ENCODE results near the gene EID3. TPM values are rescaled to one million over a fixed set of nuclear protein-coding genes. Genes with fewer than 3 reads are reported as not detected.
"Not testable (repeated sequence)": the region's sequence is repeated elsewhere in the genome, so short reads cannot be mapped to it uniquely, and the experiment has no call there.

The EID3 gene
- total RNA-seq, 1 donor from 2014 or later, result 6.2 TPM

GRCh38 chr12:104291867-104292524, 11.5 kb upstream of the EID3 start:
- ATAC-seq (ENCODE audit: low read depth) (no peak), DNase-seq (no peak)
- Mint-ChIP-seq H3K36me3 (ENCODE audit: low read depth) (peaks cover 55% of the 10 kb centered on the region), H3K27ac (no peak overlapping the region), H3K4me3 (no peak overlapping the region), H3K4me1 (peaks cover 32% of the 10 kb centered on the region), H3K27me3 (no peaks in the 10 kb centered on the region), H3K9me3 (no peaks in the 10 kb centered on the region)
- POLR2A ChIA-PET, result interaction anchor here (0.6 to 1.2 kb wide), 2 partner anchors 11 to 390 kb away, joined by 3 read pairs; partner anchors contain the start of gene EID3
- intact Hi-C loops (cut with micrococcal nuclease), result no loop called here
- CTCF ChIA-PET, result interaction anchor here (1.3 kb wide), 1 partner anchor 76 kb away, joined by 3 read pairs; the partner anchor contains the start of gene TXNRD1
- no peak for TF ChIP-seq CTCF (IDR thresholded peaks at IDR 0.05)

- no peak overlapping the region for H3K4me3 Mint-ChIP-seq
Measured at GRCh38 chr12:104292872-104293794, 10.4 kb upstream of the EID3 start.

GRCh38 chr12:104294158-104294859, 9.2 kb upstream of the EID3 start:
- H3K9me3 Mint-ChIP-seq; ATAC-seq (ENCODE audit: low read depth); H3K4me3 Mint-ChIP-seq; H3K27ac Mint-ChIP-seq; intact Hi-C loops (cut with micrococcal nuclease); H3K27me3 Mint-ChIP-seq; H3K4me1 Mint-ChIP-seq; DNase-seq: not testable (repeated sequence)
- H3K36me3 Mint-ChIP-seq (ENCODE audit: low read depth), result peaks cover 61% of the 10 kb centered on the region
- CTCF ChIA-PET, result interaction anchor here (1.0 kb wide), 1 partner anchor 10 kb away, joined by 3 read pairs; the partner anchor contains the start of gene EID3
- POLR2A ChIA-PET, result interaction anchor here (1.9 kb wide), 1 partner anchor 7 kb away, joined by 9 read pairs; no protein-coding TSS in a partner anchor

More at GRCh38 chr12:104292872-104293794, 10.4 kb upstream of the EID3 start:
- intact Hi-C loops (cut with micrococcal nuclease), result no loop called here
- DNase-seq, result no peak
- H3K27me3 Mint-ChIP-seq, result no peaks in the 10 kb centered on the region
- CTCF ChIA-PET, result interaction anchor here (0.6 kb wide), 1 partner anchor 77 kb away, joined by 4 read pairs; the partner anchor contains the start of gene TXNRD1
- H3K36me3 Mint-ChIP-seq (ENCODE audit: low read depth), result peaks cover 59% of the 10 kb centered on the region
- peaks cover 21% of the 10 kb centered on the region for H3K4me1 Mint-ChIP-seq
- POLR2A ChIA-PET, result interaction anchor here (0.6 to 1.2 kb wide), 2 partner anchors 10 to 28 kb away, joined by 3 read pairs; partner anchors contain the start of gene EID3
- H3K27ac Mint-ChIP-seq, result no peak overlapping the region
- ATAC-seq (ENCODE audit: low read depth), result no peak
- TF ChIP-seq CTCF (IDR thresholded peaks at IDR 0.05), result no peak
- no peaks in the 10 kb centered on the region for H3K9me3 Mint-ChIP-seq

GRCh38 chr12:104294927-104295668, 8.4 kb upstream of the EID3 start:
- ATAC-seq (ENCODE audit: low read depth) (no peak), DNase-seq (no peak)
- Mint-ChIP-seq H3K9me3 (no peaks in the 10 kb centered on the region), H3K4me1 (peaks cover 11% of the 10 kb centered on the region), H3K4me3 (no peak overlapping the region), H3K27me3 (no peaks in the 10 kb centered on the region), H3K27ac (no peak overlapping the region), H3K36me3 (ENCODE audit: low read depth) (peaks cover 66% of the 10 kb centered on the region)
- intact Hi-C loops (cut with micrococcal nuclease), result no loop called here
- CTCF ChIA-PET, result interaction anchor here (1.0 kb wide), 1 partner anchor 9 kb away, joined by 3 read pairs; the partner anchor contains the start of gene EID3
- POLR2A ChIA-PET, result interaction anchor here (1.9 kb wide), 1 partner anchor 8 kb away, joined by 9 read pairs; no protein-coding TSS in a partner anchor
- TF ChIP-seq CTCF (IDR thresholded peaks at IDR 0.05), result no peak

GRCh38 chr12:104295954-104296353, 7.6 kb upstream of the EID3 start:
- H3K4me1 Mint-ChIP-seq, result peaks cover 12% of the 10 kb centered on the region
- H3K27me3 Mint-ChIP-seq, result no peaks in the 10 kb centered on the region
- no peak overlapping the region for H3K27ac Mint-ChIP-seq
- ATAC-seq (ENCODE audit: low read depth) (no peak), DNase-seq (no peak)
- no peaks in the 10 kb centered on the region for H3K9me3 Mint-ChIP-seq
- no peak overlapping the region for H3K4me3 Mint-ChIP-seq
- intact Hi-C loops (cut with micrococcal nuclease), result no loop called here
- CTCF ChIA-PET, result no interaction called here
- POLR2A ChIA-PET, result interaction anchor here (1.9 kb wide), 1 partner anchor 9 kb away, joined by 9 read pairs; no protein-coding TSS in a partner anchor
- no peak for TF ChIP-seq CTCF (IDR thresholded peaks at IDR 0.05)
- H3K36me3 Mint-ChIP-seq (ENCODE audit: low read depth), result peaks cover 68% of the 10 kb centered on the region

Measured in activated B cell treated with CpG ODN at 0.5 μM for 24 hours (primary cell).